GM19351 (cell line): ENCODE measurements around the gene CCDC127.

Experiments
- ATAC-seq: cut with Tn5 transposase; IDR thresholded peaks from one replicate; pipeline ENCODE4 v1.9.1; 2021; ENCODE audit warnings: mild to moderate bottlenecking, moderate library complexity; ENCODE audit not compliant: unreplicated experiment

The CCDC127 gene

DNA sequence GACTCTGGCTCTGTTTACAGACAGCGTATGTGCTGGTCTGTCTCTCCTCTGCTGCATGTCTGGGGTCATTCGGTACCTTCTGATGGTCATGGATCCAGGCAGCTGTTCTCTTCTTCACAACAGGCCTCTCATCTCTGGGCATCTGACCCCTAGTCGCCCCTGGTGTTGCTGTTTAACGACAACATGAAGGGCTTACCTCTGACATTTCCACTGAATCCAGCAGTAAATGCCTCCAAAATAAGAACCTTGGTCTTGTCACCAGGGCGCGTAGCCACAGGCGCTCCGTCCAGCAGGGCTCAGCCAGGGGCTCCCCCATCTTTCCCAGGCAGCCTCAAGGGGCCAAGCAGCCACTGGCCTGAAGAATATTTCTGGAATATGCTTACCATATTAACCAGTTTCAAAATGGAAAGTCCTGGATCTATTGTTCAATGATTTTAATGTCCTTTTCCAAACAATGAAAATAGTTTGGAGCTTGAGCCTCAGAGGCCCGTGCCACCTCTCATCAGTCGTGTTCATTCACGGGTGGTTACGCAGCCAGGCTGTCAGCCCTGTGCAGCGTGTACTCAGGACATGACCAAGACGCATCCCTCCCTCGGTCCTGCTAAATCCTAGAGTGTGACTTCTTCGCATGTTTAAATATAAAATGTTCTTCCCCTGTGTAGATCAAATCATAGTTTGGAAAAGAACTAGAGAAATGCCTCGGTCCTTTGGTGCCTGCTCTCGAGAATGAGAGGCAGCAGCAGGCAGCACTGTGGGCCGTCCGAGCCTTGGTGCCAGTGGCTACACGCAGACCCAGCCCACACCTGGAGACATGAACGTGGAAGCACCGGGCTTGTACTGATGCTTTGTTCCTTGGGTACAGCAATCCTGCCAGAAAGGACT lies 56.8 kb downstream of the CCDC127 start:
- ATAC-seq, result no peak

DNA sequence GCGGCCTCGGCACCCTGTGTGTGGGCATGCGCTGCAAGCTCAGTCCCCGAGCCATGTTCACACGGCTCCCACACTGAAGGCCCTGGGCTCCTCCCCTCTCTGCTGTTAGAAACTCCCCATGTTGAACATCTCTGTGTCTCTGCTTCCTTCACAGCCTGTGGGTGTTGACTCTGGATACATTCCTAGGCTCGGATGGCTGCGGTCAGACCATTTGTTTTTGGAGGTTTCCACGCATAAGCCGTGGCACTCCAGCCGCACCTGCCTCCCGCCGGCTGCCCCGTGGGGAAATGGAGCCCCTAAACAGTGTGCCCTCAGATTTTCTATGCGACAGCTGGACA lies 57.8 kb downstream of the CCDC127 start:
- ATAC-seq, result no peak

DNA sequence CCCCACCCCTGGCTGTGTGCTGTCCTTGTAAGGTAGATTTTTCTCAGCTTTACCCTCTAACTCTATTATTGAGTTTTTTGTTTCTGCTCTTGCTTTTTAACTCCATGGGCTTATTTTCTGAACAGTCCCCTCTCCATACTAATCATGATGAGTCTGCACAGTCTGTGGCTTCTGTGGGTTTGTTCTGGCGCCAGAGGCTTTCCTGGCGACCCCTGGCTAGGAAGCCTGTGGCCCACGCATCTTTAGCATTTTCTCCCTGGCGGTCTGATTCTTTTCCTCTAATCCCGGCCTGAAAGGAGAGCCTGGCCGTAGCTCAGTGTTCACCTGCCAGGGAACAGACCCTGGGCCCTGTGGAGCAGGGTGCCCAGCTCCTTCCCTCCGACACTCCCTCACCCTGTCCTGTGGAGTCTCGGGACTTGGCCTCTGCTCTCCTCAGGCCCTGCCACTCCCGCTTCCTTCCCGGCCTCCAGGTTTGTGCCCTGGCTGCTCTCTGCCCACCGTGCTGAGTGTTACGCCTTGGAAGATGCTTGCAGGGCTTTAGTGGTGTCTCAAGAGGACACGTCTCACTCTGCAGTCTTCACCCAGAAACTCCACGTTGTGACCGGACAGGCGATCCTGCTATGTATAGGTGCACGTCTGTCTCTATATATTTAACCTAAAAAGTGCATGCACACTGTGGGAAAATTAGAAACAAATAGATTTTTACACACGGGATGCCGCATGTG lies 58.3 kb downstream of the CCDC127 start:
- ATAC-seq, result no peak

DNA sequence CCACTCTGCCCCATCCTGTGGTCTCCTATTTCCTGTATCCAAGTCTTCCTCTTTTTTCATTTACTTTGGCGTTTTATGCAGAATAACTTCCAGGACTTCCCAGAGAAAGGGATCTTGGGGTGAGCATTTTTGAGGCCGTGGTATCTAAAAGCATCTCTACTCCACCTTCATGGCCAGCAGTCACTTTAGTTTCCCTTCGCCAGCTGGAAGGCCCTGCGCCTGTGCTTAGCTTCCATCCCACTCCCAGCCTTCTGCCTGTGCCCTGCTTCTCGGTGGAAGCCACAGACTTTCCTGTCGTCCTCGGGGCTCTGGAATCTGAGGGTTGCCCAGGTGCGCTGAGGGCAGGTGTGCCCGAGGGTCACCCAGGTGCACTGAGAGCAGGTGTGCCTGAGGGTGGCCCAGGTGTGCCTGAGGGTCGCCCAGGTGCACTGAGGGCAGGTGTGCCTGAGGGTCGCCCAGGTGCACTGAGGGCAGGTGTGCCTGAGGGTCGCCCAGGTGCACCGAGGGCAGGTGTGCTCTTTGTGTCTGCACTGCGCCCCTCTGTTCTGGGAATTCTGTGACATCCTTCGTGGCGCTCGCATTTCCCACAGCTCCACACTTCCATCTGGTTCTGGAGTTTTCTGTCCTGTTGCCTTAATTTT lies 59.0 kb downstream of the CCDC127 start:
- no peak for ATAC-seq

- ATAC-seq, result no peak
These were observed 60.2 kb downstream of the CCDC127 start for GRCh38 chr5:157801-158200.

DNA sequence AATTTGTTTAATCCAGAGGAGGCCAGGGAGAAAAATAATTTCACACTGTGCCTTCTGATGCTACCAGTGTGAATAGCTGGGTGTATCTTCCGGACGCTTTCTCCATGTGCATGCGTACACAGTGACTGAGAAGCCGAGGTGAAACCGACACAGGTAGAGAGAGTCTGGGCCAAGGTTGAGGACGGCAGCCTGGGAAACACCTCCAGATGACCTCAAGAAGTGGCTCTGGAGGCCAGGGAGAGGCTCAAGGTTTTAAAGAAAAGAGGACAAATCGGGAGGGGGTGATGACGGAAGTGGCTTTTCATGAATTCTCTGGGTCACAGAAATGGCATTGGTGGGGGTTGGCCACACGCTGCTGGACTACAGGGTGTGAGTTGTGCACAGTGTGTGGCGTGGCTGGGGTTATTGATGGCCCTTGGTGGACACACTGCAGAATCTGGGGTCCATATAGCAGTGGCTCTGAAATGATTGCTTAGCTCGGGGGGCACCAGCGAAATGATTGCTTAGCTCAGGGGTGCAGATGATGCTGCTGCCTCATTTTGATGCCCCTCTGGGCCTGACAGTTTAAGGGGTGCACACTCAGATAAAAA lies 60.7 kb downstream of the CCDC127 start:
- ATAC-seq, result no peak

GRCh38 chr5:156411-157072 lies 61.4 kb downstream of the CCDC127 start:
- no peak for ATAC-seq

- no peak for ATAC-seq
These were observed 62.1 kb downstream of the CCDC127 start for GRCh38 chr5:155651-156410.

DNA sequence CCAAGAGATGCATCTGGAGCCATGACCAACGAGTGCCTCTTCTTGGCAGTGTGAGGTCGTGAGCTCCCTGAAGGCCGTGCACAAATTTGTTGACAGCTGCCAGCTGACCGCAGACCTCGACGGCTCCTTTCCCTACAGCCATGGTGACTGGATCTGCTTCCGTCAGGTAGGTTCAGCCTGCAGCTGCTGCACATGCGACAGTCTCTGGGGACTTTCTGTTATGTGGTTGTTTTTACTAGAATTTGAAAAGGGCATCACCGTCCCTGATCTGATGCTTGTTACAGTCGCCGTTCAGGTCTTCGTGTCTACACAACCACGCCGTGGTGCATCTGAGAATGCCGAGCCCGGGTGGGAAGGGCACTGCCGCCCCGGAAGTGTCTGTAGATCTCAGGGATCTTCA lies 63.1 kb downstream of the CCDC127 start:
- ATAC-seq, result no peak

GRCh38 chr5:154236-154635 lies 63.7 kb downstream of the CCDC127 start:
- ATAC-seq, result no peak

DNA sequence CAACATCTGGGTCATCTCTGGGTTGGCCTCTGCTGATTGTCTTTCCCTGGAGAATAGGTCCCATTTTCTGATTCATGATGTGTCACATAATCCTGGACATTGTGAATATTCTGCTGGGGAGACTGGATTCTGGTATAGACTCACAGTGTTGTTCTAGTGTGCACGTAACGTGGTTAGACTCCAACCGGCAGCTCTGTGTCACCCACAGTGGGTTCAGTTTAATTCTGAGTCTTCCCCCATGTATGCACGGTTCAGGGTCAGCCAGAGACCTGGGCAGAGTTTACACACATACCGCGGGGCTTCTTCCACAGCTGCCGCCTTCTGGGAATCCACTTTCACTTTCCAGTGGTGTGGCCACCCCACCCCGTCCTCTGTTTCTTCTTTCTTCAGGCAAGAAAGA lies 64.7 kb downstream of the CCDC127 start:
- no peak for ATAC-seq

- ATAC-seq, result no peak
These were observed 65.9 kb downstream of the CCDC127 start for GRCh38 chr5:152077-152476.

- no peak for ATAC-seq
These were observed 67.2 kb downstream of the CCDC127 start for GRCh38 chr5:150746-151145.

DNA sequence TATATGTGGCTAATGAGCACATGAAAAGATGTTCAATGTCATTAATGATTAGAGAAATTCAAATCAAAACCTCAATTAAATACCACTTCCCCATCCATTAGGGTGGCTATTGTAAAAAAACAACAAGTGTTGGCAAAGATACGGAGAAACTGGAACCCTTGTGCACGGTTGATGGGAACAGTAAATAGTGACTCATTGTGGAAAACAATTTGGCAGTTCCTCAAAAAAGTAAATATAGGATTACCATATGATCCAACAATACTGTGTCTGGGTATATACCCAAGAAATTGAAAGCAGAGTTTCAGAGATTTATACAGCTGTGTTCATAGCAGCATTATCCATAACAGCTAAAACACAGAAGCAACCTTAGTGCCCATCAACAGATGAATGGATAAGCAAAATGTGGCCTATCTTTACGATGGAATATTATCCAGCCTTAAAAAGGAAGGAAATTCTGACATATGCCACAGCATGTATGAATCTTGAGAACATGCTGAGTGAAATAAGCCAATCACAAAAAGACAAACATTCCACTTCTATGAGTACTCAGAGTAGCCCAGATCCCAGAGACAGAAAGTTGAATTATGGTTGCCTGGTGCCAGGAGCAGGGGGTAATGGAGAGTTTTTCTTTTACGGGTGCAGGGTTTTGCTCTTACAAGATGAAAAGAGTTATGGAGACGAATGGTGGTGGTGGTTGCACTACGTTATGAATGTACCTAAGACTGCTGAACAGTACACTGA lies 68.0 kb downstream of the CCDC127 start:
- no peak for ATAC-seq

DNA sequence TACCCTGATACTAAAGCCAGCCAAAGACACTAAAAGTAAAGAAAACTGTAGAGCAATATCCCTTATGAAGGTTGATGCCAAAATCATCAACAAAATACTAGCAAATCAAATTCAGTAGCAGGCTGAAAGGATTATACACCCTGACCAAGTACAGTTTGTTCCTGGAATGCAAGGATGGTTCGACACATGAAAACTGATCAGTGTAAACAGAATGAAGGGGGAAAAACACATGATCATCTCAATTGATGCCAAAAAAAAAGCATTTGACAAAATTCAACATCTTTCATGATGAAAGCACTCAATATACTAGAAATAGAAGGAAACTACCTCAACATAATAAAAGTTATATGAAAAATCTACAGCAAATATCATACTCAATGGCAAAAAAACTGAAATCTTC lies 70.2 kb downstream of the CCDC127 start:
- ATAC-seq, result no peak
